ENCODE results near the gene ZNF593OS. TPM values are rescaled to one million over a fixed set of nuclear protein-coding genes. Genes with fewer than 3 reads are reported as not detected.

The ZNF593OS gene
- total RNA-seq, 4 donors from 2014 or later = not detected

DNA sequence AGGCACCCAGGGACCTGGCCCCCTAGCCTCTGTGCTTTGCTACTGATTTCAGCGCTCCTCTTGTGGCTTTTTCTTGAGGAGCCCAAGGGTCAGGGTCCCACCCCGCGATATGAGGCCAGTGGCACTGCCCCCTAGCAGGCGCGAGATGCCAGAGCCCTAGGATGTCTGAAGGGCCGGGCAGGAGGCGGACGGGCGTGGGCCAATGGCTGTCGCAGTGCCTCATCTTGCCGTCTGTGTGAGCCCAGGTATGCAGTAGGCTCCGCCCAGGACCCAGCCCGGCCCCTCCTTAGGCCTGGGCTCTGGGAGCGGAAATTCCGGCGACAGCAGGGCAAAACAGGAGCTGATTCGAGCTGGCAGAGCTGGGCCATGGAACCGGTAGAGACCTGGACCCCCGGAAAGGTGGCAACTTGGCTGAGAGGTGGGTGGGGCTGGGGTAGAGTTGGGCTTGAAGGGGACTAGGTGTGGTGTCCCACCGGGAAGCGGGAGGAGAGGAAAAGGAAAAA, 5.6 kb upstream of the ZNF593OS start, which contains the start of gene CNKSR1:
CNKSR1 (plus strand) TSS at position 310 of the 503 bp plus-strand sequence; CDS start at position 367, 57 bp downstream.
- peak; percentile 89 for DNase-seq
- WGBS, 2 donors (ENCODE audit: low coverage in 1 of 2) = 47% methylated on average over 21 of the region's 21 CpGs; no CpG with 5 or more reads in 1 of the 2 donors
- H3K4me3 ChIP-seq = peak within 1 kb of the TSS in 3 of 4 donors; percentile 28 to 50 (median 31)
- in situ Hi-C loops (cut with MboI; ENCODE audit: low pct_ligation_motif_present in 1 of 4, low pct_unique_long_range_greater_than_20kb in 1 of 4, low sequenced_read_pairs in 3 of 4) = no loop called here
- H3K4me1 ChIP-seq = peaks cover 0 to 12% (median 1%) of the 10 kb centered on the region in 4 donors
- H3K9me3 ChIP-seq = no peaks in the 10 kb centered on the region
- peak; percentile 88 for TF ChIP-seq POLR2A (IDR thresholded peaks at IDR 0.05)
- TF ChIP-seq EP300 (IDR thresholded peaks at IDR 0.05; ENCODE audit: low read depth) = no peak
- TF ChIP-seq CTCF (IDR thresholded peaks at IDR 0.05) = peak in 2 of 5 experiments; percentile 26 to 61
- peak; percentile 26 to 84 (median 83) for TF ChIP-seq POLR2AphosphoS5 (IDR thresholded peaks at IDR 0.05)
- H3K27ac ChIP-seq = peak within 1 kb of the TSS; percentile 75 to 88 (median 82)
- intact Hi-C loops (cut with DNase I; ENCODE audit: low total_unique reads) = no loop called here
- H3K27me3 ChIP-seq = no peaks in the 10 kb centered on the region
- H3K36me3 ChIP-seq = no peaks in the 10 kb centered on the region

GRCh38 chr1:26175346-26175745, 3.7 kb upstream of the ZNF593OS start:
- H3K4me1 ChIP-seq = peaks cover 9 to 20% (median 10%) of the 10 kb centered on the region in 4 donors
- TF ChIP-seq POLR2A (IDR thresholded peaks at IDR 0.05) (no peak), POLR2AphosphoS5 (IDR thresholded peaks at IDR 0.05) (no peak), CTCF (IDR thresholded peaks at IDR 0.05) (no peak), EP300 (IDR thresholded peaks at IDR 0.05; ENCODE audit: low read depth) (no peak)
- in situ Hi-C loops (cut with MboI; ENCODE audit: low pct_ligation_motif_present in 1 of 4, low pct_unique_long_range_greater_than_20kb in 1 of 4, low sequenced_read_pairs in 3 of 4) = no loop called here
- H3K27me3 ChIP-seq = no peaks in the 10 kb centered on the region
- WGBS, 2 donors (ENCODE audit: low coverage in 1 of 2) = 95 to 96% methylated on average over 3 to 8 of the region's 8 CpGs
- intact Hi-C loops (cut with DNase I; ENCODE audit: low total_unique reads) = no loop called here
- no peaks in the 10 kb centered on the region for H3K9me3 ChIP-seq
- no peak overlapping the region for H3K27ac ChIP-seq
- no peak overlapping the region for H3K4me3 ChIP-seq
- H3K36me3 ChIP-seq = no peaks in the 10 kb centered on the region
- DNase-seq = no peak

- Histone ChIP-seq H3K36me3 (no peaks in the 10 kb centered on the region), H3K4me1 (peaks cover 8 to 19% (median 12%) of the 10 kb centered on the region in 4 donors), H3K9me3 (no peaks in the 10 kb centered on the region), H3K4me3 (peak overlapping the region; percentile 59 to 91 (median 62)), H3K27ac (peak overlapping the region; percentile 70 to 87 (median 78)), H3K27me3 (no peaks in the 10 kb centered on the region)
- 64% methylated on average over 9 of the region's 9 CpGs; no CpG with 5 or more reads in 1 of the 2 donors for WGBS, 2 donors (ENCODE audit: low coverage in 1 of 2)
- intact Hi-C loops (cut with DNase I; ENCODE audit: low total_unique reads) (no loop called here), in situ Hi-C loops (cut with MboI; ENCODE audit: low pct_ligation_motif_present in 1 of 4, low pct_unique_long_range_greater_than_20kb in 1 of 4, low sequenced_read_pairs in 3 of 4) (loop anchor here in 2 of 4 donors (25.0 kb wide), 1 partner anchor 133 kb away; the partner anchor contains the start of gene SLC30A2 (in 2 of the 2))
- DNase-seq = no peak
- TF ChIP-seq CTCF (IDR thresholded peaks at IDR 0.05) (no peak), POLR2A (IDR thresholded peaks at IDR 0.05) (no peak), EP300 (IDR thresholded peaks at IDR 0.05; ENCODE audit: low read depth) (no peak), POLR2AphosphoS5 (IDR thresholded peaks at IDR 0.05) (no peak)
Observed at GRCh38 chr1:26170472-26170821, 1.2 kb downstream of the ZNF593OS start.

- TF ChIP-seq EP300 (IDR thresholded peaks at IDR 0.05; ENCODE audit: low read depth) (no peak), POLR2AphosphoS5 (IDR thresholded peaks at IDR 0.05) (peak; percentile 62 to 88 (median 76)), CTCF (IDR thresholded peaks at IDR 0.05) (peak; percentile 86 to 99 (median 93)), POLR2A (IDR thresholded peaks at IDR 0.05) (peak; percentile 72)
- peaks cover 8 to 19% (median 12%) of the 10 kb centered on the region in 4 donors for H3K4me1 ChIP-seq
- peak within 1 kb of the TSS; percentile 59 to 91 (median 62) for H3K4me3 ChIP-seq
- 3% methylated on average over 36 of the region's 76 CpGs; no CpG with 5 or more reads in 1 of the 2 donors for WGBS, 2 donors (ENCODE audit: low coverage in 1 of 2)
- peak; percentile 94 for DNase-seq
- H3K27me3 ChIP-seq = no peaks in the 10 kb centered on the region
- intact Hi-C loops (cut with DNase I; ENCODE audit: low total_unique reads) (no loop called here), in situ Hi-C loops (cut with MboI; ENCODE audit: low pct_ligation_motif_present in 1 of 4, low pct_unique_long_range_greater_than_20kb in 1 of 4, low sequenced_read_pairs in 3 of 4) (loop anchor here in 2 of 4 donors (25.0 kb wide), 1 partner anchor 133 kb away; the partner anchor contains the start of gene SLC30A2 (in 2 of the 2))
- H3K9me3 ChIP-seq = no peaks in the 10 kb centered on the region
- no peaks in the 10 kb centered on the region for H3K36me3 ChIP-seq
- H3K27ac ChIP-seq = peak within 1 kb of the TSS; percentile 70 to 87 (median 78)
Observed at GRCh38 chr1:26169669-26170471, 1.8 kb downstream of the ZNF593OS start, which contains the start of gene ZNF593. Gene ZNF593 (plus strand): TSS chr1:26169908. CDS start chr1:26169984, 76 bp downstream.

Data from transverse colon (tissue), 4 donors.